GDM1 (cell line): ENCODE data around the gene ZNF175.

Experiments used
- DNase-seq: peaks from one replicate; lab custom pipeline; 2025; lab: John Stamatoyannopoulos, UW

ZNF175 gene

GRCh38 chr19:51589511-51589910 lies 18.4 kb downstream of the ZNF175 start:
- DNase-seq = no peak

GRCh38 chr19:51590441-51590840 lies 19.4 kb downstream of the ZNF175 start:
- no peak for DNase-seq

GRCh38 chr19:51592521-51592920 lies 21.4 kb downstream of the ZNF175 start:
- DNase-seq = no peak

- no peak for DNase-seq
These were observed 22.2 kb downstream of the ZNF175 start for GRCh38 chr19:51593138-51593890.

- DNase-seq = no peak
These were observed 23.1 kb downstream of the ZNF175 start for GRCh38 chr19:51593969-51594773.

GRCh38 chr19:51594774-51595109 lies 23.7 kb downstream of the ZNF175 start:
- no peak for DNase-seq

- no peak for DNase-seq
These were observed 24.4 kb downstream of the ZNF175 start for GRCh38 chr19:51595190-51596175.

- DNase-seq = no peak
These were observed 27.3 kb downstream of the ZNF175 start for GRCh38 chr19:51598159-51598915.

GRCh38 chr19:51599084-51599483 lies 28.0 kb downstream of the ZNF175 start:
- DNase-seq = no peak

GRCh38 chr19:51600940-51601580 lies 30.0 kb downstream of the ZNF175 start:
- DNase-seq = no peak

GRCh38 chr19:51602189-51602854 lies 31.2 kb downstream of the ZNF175 start:
- no peak for DNase-seq

- DNase-seq = no peak
These were observed 36.0 kb downstream of the ZNF175 start for GRCh38 chr19:51607077-51607476.

- peak; percentile 72 for DNase-seq
These were observed 37.0 kb downstream of the ZNF175 start for GRCh38 chr19:51607920-51608562.

- DNase-seq = no peak
These were observed 39.5 kb downstream of the ZNF175 start for GRCh38 chr19:51610576-51610975.

GRCh38 chr19:51614789-51615188 lies 43.7 kb downstream of the ZNF175 start:
- no peak for DNase-seq

GRCh38 chr19:51615991-51616390 lies 44.9 kb downstream of the ZNF175 start:
- DNase-seq = no peak

- DNase-seq = peak; percentile 58
These were observed 50.1 kb downstream of the ZNF175 start for GRCh38 chr19:51621178-51621577.

- no peak for DNase-seq
These were observed 55.6 kb downstream of the ZNF175 start for GRCh38 chr19:51626675-51627074.

GRCh38 chr19:51627491-51628138 lies 56.5 kb downstream of the ZNF175 start:
- no peak for DNase-seq
